PFSK-1 (cell line): ENCODE results near the gene COP1.

Experiments
- FOXP2 ChIP-seq: optimal IDR thresholded peaks from 2 replicates; pipeline ENCODE3; 2011; ENCODE audit warnings: borderline replicate concordance, control low read depth, inconsistent platforms; ENCODE audit not compliant: insufficient read depth; ENCODE audit errors: extremely low read length, extremely low read depth
- POLR2AphosphoS5 ChIP-seq: IDR thresholded peaks from 2 replicates; pipeline ENCODE4 v1.6.1; 2012; ENCODE audit warnings: low read depth, mild to moderate bottlenecking, control low read depth, low read length, moderate library complexity
- REST ChIP-seq, 2 experiments: IDR thresholded peaks; 2 replicates each; pipeline versions ENCODE4 v1.6.1 to v1.8.0; 2011 to 2012; ENCODE audit warnings: low read depth in 2 of 2, low read length in 2 of 2, control low read depth in 1 of 2, inconsistent platforms in 1 of 2, mild to moderate bottlenecking in 1 of 2, moderate library complexity in 1 of 2; ENCODE audit not compliant: insufficient read depth in 1 of 2
- SIN3A ChIP-seq: IDR thresholded peaks from 2 replicates; pipeline ENCODE4 v1.6.1; 2012; ENCODE audit warnings: mild to moderate bottlenecking, low read length, moderate library complexity, borderline replicate concordance; ENCODE audit not compliant: insufficient read depth
- TAF1 ChIP-seq: IDR thresholded peaks from 2 replicates; pipeline ENCODE4 v1.6.1; 2012; ENCODE audit warnings: low read length, control low read depth, borderline replicate concordance; ENCODE audit not compliant: insufficient read depth

COP1 gene

GRCh38 chr1:176164014-176164678, 42.9 kb downstream of the COP1 start:
- no peak for TF ChIP-seq SIN3A
- TF ChIP-seq POLR2AphosphoS5: no peak
- TF ChIP-seq REST (IDR thresholded peaks at IDR 0.05; ENCODE audit: insufficient read depth in 1 of 2, low read depth in 2 of 2, low read length in 2 of 2): no peak
- TF ChIP-seq TAF1: no peak
- TF ChIP-seq FOXP2: no peak

GRCh38 chr1:176159993-176160392, 47.1 kb downstream of the COP1 start:
- TF ChIP-seq POLR2AphosphoS5 (no peak), SIN3A (no peak), FOXP2 (no peak), TAF1 (no peak), REST (IDR thresholded peaks at IDR 0.05; ENCODE audit: insufficient read depth in 1 of 2, low read depth in 2 of 2, low read length in 2 of 2) (no peak)

GRCh38 chr1:176157995-176158394, 49.1 kb downstream of the COP1 start:
- TF ChIP-seq POLR2AphosphoS5: no peak
- TF ChIP-seq SIN3A: no peak
- no peak for TF ChIP-seq REST (IDR thresholded peaks at IDR 0.05; ENCODE audit: insufficient read depth in 1 of 2, low read depth in 2 of 2, low read length in 2 of 2)
- no peak for TF ChIP-seq TAF1
- no peak for TF ChIP-seq FOXP2

- no peak for TF ChIP-seq FOXP2
- TF ChIP-seq TAF1: no peak
- no peak for TF ChIP-seq SIN3A
- no peak for TF ChIP-seq POLR2AphosphoS5
- TF ChIP-seq REST (IDR thresholded peaks at IDR 0.05; ENCODE audit: insufficient read depth in 1 of 2, low read depth in 2 of 2, low read length in 2 of 2): no peak
Measured at GRCh38 chr1:176149939-176150807, 56.9 kb downstream of the COP1 start.

- TF ChIP-seq TAF1 (no peak), POLR2AphosphoS5 (no peak), FOXP2 (no peak), REST (IDR thresholded peaks at IDR 0.05; ENCODE audit: insufficient read depth in 1 of 2, low read depth in 2 of 2, low read length in 2 of 2) (no peak), SIN3A (no peak)
Measured at GRCh38 chr1:176144526-176144925, 62.6 kb downstream of the COP1 start.
